ENCODE measurements around the gene INPPL1.

INPPL1 gene

DNA sequence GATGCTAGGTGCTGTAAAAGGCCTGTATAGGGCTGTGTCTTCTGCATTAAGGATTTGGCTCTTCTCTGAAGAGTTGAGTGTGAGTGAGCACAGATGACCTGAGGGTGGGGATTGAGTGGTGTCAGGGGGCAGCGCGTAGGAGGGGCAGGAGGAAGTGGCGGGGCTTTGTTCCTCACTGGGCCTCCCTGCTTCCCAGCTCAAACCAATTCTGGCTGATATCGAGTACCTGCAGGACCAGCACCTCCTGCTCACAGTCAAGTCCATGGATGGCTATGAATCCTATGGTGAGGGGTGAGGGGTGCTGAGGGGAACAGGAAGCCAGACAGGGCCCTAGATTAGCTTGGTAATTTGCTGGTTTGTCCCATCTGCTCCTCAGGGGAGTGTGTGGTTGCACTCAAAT lies 10.4 kb downstream of the INPPL1 start:
- ChIA-PET POLR2A (interaction anchor here (0.7 kb wide), 1 partner anchor 179 kb away, joined by 5 read pairs; no protein-coding TSS in a partner anchor), CTCF (interaction anchor here (0.6 to 5.9 kb wide), 7 partner anchors 8 to 210 kb away, joined by 3 to 76 read pairs (median 6); partner anchors contain the start of gene INPPL1)
- TF ChIP-seq, protein P1, sequence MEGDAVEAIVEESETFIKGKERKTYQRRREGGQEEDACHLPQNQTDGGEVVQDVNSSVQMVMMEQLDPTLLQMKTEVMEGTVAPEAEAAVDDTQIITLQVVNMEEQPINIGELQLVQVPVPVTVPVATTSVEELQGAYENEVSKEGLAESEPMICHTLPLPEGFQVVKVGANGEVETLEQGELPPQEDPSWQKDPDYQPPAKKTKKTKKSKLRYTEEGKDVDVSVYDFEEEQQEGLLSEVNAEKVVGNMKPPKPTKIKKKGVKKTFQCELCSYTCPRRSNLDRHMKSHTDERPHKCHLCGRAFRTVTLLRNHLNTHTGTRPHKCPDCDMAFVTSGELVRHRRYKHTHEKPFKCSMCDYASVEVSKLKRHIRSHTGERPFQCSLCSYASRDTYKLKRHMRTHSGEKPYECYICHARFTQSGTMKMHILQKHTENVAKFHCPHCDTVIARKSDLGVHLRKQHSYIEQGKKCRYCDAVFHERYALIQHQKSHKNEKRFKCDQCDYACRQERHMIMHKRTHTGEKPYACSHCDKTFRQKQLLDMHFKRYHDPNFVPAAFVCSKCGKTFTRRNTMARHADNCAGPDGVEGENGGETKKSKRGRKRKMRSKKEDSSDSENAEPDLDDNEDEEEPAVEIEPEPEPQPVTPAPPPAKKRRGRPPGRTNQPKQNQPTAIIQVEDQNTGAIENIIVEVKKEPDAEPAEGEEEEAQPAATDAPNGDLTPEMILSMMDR (IDR thresholded peaks at IDR 0.05; ENCODE audit: insufficient read depth, low read length, missing control alignments), result no peak
- DNase-seq (ENCODE audit: low read depth, low spot score), result no peak
- no peak overlapping the region for H3K4me3 ChIP-seq (ENCODE audit: low read depth, low read length)

DNA sequence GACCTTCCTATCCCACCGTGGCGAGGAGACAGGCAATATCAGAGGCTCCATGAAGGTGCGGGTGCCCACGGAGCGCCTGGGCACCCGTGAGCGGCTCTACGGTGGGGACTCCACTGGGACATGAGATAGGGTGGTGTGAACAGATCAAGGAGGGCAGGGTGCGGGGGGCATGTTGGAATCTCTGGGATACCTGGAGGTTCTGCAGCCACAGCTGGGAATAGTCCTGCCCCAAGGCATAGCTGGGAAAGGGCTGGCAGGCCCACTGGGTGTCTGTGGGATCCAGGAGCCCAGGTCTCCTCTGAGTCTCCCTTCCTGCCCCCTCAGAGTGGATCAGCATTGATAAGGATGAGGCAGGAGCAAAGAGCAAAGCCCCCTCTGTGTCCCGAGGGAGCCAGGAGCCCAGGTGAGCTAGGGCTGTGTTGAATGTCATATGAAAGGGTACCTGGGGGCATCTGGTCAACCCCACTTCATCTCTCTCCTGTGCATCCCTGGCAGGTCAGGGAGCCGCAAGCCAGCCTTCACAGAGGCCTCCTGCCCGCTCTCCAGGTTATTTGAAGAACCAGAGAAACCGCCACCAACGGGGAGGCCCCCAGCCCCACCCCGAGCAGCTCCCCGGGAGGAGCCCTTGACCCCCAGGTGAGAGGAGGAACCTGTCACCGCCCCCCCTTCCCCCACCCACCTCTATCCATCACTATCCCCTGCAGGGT lies 10.9 kb downstream of the INPPL1 start:
- no peak overlapping the region for H3K4me3 ChIP-seq (ENCODE audit: low read depth, low read length)
- TF ChIP-seq, protein P1 (IDR thresholded peaks at IDR 0.05; ENCODE audit: insufficient read depth, low read length, missing control alignments), result no peak
- ChIA-PET CTCF (interaction anchor here (0.6 to 5.9 kb wide), 13 partner anchors 9 to 235 kb away, joined by 3 to 76 read pairs (median 6); partner anchors contain the start of gene INPPL1), POLR2A (interaction anchor here (0.7 to 1.0 kb wide), 3 partner anchors 8 to 12 kb away, joined by 3 to 4 read pairs (median 3); no protein-coding TSS in a partner anchor)
- no peak for DNase-seq (ENCODE audit: low read depth, low spot score)

DNA sequence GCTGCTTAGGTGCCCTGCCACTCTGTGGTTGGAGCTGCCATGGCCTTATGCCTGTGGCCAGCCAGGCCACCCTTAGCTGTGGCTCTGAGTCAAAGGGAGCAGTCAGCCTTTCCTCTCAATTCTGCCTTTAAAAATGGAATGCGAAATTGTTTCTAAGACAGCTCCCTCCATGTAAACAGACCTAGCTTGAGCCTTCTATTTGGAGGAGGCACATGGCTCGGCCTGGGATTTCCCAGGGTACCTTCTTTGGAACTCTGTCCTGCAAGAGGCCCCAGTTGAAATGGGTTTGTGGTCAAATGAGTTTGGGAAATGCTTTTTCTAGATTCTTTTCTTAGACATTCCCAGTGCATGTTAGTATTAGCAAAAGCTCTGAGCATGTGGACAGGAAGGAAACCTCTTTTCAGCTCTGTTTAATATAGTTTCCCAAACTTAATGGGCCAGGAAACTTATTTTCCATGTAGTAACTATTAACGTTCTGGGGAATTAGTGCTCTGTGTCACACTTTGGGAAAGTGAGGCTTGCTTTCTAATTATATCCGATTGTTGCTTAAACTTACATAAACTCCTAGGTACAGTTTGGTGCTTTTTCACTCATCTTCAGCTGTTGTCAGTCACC lies 11.6 kb downstream of the INPPL1 start:
- TF ChIP-seq, protein P1 (IDR thresholded peaks at IDR 0.05; ENCODE audit: insufficient read depth, low read length, missing control alignments), result no peak
- DNase-seq (ENCODE audit: low read depth, low spot score), result no peak
- no peak overlapping the region for H3K4me3 ChIP-seq (ENCODE audit: low read depth, low read length)
- ChIA-PET POLR2A (interaction anchor here (0.7 to 1.0 kb wide), 3 partner anchors 9 to 13 kb away, joined by 3 to 4 read pairs (median 3); no protein-coding TSS in a partner anchor), CTCF (interaction anchor here (1.1 to 5.9 kb wide), 11 partner anchors 10 to 234 kb away, joined by 3 to 76 read pairs (median 6); partner anchors contain the start of gene INPPL1)

DNA sequence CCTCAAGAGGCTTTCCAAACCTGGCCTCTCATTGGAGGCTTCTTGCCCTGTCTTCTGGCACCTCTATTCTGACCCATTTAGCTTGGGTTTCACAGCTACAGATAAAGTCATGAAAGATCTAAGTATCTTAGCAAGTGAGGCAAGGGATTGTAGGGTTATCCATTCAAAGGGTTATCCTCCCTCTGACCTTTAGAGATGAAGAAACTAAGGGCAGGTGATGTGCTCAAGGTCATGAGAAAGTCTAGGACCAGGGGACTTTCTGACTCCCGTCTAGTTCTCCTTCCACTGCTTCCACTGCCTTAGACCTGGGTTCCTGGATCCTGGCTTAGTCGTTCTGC lies 12.2 kb downstream of the INPPL1 start:
- no peak overlapping the region for H3K4me3 ChIP-seq (ENCODE audit: low read depth, low read length)
- DNase-seq (ENCODE audit: low read depth, low spot score), result no peak
- TF ChIP-seq, protein P1 (IDR thresholded peaks at IDR 0.05; ENCODE audit: insufficient read depth, low read length, missing control alignments), result no peak
- CTCF ChIA-PET, result interaction anchor here (1.1 to 5.9 kb wide), 10 partner anchors 9 to 234 kb away, joined by 3 to 76 read pairs (median 8); partner anchors contain the start of gene INPPL1
- POLR2A ChIA-PET, result interaction anchor here (0.7 to 1.0 kb wide), 2 partner anchors 9 to 109 kb away, joined by 3 to 4 read pairs; no protein-coding TSS in a partner anchor

DNA sequence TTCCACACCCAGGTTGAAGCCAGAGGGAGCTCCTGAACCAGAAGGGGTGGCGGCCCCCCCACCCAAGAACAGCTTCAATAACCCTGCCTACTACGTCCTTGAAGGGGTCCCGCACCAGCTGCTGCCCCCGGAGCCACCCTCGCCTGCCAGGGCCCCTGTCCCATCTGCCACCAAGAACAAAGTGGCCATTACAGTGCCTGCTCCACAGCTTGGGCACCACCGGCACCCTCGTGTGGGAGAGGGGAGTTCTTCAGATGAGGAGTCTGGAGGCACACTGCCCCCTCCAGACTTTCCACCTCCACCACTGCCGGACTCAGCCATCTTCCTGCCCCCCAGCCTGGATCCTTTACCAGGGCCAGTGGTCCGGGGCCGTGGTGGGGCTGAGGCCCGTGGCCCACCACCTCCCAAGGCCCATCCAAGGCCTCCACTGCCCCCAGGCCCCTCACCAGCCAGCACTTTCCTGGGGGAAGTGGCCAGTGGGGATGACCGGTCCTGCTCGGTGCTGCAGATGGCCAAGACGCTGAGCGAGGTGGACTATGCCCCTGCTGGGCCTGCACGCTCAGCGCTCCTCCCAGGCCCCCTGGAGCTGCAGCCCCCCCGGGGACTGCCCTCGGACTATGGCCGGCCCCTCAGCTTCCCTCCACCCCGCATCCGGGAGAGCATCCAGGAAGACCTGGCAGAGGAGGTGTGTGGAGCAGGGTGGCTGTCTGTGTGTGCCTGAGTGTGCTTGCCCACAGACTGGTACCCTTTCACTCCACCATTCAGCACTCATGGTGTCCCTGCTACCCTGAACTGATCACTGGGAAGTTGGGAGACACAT lies 12.8 kb downstream of the INPPL1 start:
- no peak overlapping the region for H3K4me3 ChIP-seq (ENCODE audit: low read depth, low read length)
- no peak for DNase-seq (ENCODE audit: low read depth, low spot score)
- TF ChIP-seq, protein P1 (IDR thresholded peaks at IDR 0.05; ENCODE audit: insufficient read depth, low read length, missing control alignments), result no peak
- POLR2A ChIA-PET, result interaction anchor here (0.7 to 2.4 kb wide), 4 partner anchors 10 to 177 kb away, joined by 3 to 16 read pairs (median 4); no protein-coding TSS in a partner anchor
- CTCF ChIA-PET, result interaction anchor here (0.9 to 5.9 kb wide), 22 partner anchors 9 to 260 kb away, joined by 3 to 76 read pairs (median 6); partner anchors contain the start of genes FOLR2 and INPPL1
